NCI-H1694 (cell line): ENCODE results near the gene RBBP4.

Source experiments
- DNase-seq: peaks from one replicate; lab custom pipeline; 2025; lab: John Stamatoyannopoulos, UW

RBBP4 gene

DNA sequence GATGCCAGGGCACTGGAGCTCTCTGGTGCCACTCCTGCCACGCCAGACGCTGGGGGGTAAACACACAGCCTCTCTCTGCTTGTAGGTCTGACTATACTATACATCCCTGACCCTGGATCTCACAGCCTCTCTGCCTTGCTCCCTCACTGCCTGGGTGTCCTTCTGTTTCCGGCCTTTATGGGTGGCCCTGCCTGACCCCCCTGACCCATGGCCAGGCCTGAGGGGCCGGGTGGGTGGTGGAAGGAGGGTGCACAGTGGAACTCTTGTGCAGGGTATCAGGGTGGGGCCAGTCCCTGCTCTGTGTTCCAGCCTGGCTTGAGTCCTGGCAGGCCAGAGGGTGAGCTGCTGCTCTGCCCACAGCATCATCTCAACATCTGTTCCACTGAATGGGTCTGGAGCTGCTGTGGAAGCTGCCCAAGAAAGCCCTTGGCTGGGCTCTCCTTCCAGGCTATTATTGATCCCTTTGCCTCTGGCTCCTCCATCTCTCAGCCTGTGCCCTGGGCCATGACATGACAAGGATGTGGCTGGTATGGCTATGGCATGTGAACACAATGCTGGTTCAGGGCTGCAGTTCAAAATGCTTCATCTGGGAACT is 68.8 kb downstream of the RBBP4 start:
- DNase-seq, result no peak

- DNase-seq, result no peak
Measured at GRCh38 chr1:32724678-32725614, 73.9 kb downstream of the RBBP4 start.

DNA sequence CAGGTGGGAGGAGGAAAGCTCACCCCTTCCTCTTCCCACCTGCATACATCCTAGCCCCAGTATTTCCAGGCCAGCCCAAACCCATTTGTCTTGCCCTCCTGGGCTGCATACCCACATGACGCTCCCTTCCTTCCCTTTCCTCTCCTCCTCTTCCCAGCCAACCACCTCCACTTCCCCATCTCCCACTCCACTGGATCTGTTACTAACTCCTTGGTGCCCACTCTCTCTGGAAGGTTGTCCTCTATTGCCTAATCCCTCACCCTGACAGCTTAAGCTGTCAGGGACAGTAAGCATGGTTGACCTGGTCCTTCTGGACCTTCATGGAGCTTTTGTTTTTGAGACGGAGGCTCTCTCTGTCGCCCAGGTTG is 74.6 kb downstream of the RBBP4 start:
- no peak for DNase-seq

DNA sequence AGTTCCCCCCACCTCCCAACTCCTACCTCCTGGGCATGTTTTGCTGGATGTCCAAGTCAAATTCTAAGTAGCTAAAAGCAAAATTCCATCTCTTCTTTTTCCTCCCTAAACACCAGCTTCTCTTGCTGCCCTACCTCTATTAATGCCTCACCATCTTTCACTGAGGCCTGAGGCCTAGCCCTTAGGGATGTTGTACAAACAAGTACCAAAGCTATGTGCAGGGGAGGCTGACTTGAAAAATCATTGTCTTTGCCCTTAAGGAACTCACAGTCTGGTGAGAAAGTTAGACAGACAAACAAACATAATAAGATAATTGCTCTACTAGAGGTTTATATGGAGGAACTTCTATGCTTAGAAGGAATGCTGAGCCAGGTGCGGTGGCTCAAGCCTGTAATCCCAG is 76.9 kb downstream of the RBBP4 start:
- no peak for DNase-seq

- no peak for DNase-seq
Measured at GRCh38 chr1:32728413-32729077, 77.5 kb downstream of the RBBP4 start.

- DNase-seq, result no peak
Measured at GRCh38 chr1:32729254-32730046, 78.4 kb downstream of the RBBP4 start.

DNA sequence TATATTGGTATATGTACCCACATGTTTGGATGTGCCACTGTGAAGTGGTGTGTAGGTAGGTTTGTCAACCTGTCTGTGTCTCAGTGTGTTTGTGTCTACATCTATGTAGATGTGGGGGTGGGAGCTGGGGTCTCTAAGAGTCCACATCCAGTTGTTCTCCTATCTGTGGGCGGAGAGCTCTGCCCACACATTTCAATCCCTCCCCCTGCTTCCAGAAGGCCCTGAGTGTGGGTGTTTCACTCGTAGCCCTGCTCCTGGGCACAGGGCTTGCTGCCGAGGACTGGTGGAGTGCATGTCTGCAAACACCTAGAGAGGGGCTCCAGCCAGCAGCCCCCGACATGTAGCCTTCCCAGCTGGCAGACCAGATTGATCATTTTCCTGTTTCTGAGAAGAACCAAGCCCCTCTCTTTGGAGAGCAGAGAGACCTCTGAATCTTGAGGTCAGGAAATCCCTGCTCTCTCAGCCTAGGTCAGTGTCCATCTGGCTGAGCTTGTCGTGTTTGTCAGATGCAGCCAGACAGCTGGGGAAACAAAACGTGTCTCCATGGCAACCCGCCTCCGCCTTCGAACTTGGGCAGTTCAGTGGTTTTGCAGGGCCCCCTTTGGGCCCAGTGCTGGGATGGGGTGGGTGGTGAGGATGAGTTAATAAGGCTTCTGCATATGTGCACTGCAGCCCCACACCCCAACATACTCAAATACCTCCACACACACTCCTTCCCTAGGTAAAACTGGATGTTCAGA is 82.7 kb downstream of the RBBP4 start:
- DNase-seq, result no peak
